Neuronal stem cell (in vitro differentiated cells): Measurements from ENCODE around the gene NOXRED1. TPM values are rescaled to one million over a fixed set of nuclear protein-coding genes. Genes with fewer than 3 reads are reported as not detected.

Source experiments
- DNase-seq: peaks from one replicate; pipeline ENCODE4 v3.0.0-alpha.2; 2013; ENCODE audit warnings: low spot score
- H2AFZ ChIP-seq: one replicate; pipeline ENCODE4 v1.6.1; 2013; ENCODE audit warnings: mild to moderate bottlenecking, low read length, inconsistent platforms
- H2AK5ac ChIP-seq: 2 replicates; pipeline ENCODE4 v1.6.1; 2013; ENCODE audit warnings: low read depth, mild to moderate bottlenecking, inconsistent platforms, low read length, moderate library complexity, mixed read lengths
- H2BK120ac ChIP-seq: 2 replicates; pipeline ENCODE4 v1.6.1; 2013; ENCODE audit warnings: low read depth, mild to moderate bottlenecking, inconsistent platforms, low read length, moderate library complexity, mixed read lengths
- H2BK12ac ChIP-seq: one replicate; pipeline ENCODE4 v1.6.1; 2013; ENCODE audit warnings: low read length, inconsistent platforms
- H2BK15ac ChIP-seq: 2 replicates; pipeline ENCODE4 v1.6.1; 2013; ENCODE audit warnings: mild to moderate bottlenecking, low read length, inconsistent platforms, mixed read lengths
- H2BK5ac ChIP-seq: one replicate; pipeline ENCODE4 v1.6.1; 2013; ENCODE audit warnings: inconsistent platforms, mild to moderate bottlenecking, low read length, moderate library complexity
- H3K14ac ChIP-seq: one replicate; pipeline ENCODE4 v1.6.1; 2013; ENCODE audit warnings: low read length, inconsistent platforms
- H3K18ac ChIP-seq: 2 replicates; pipeline ENCODE4 v1.6.1; 2013; ENCODE audit warnings: low read length, inconsistent platforms
- H3K23ac ChIP-seq: 2 replicates; pipeline ENCODE4 v1.6.1; 2013; ENCODE audit warnings: low read depth, mild to moderate bottlenecking, mixed read lengths, low read length, inconsistent platforms; ENCODE audit not compliant: poor library complexity
- H3K27ac ChIP-seq: replicated peaks from 3 replicates; pipeline ENCODE4 v1.5.1; 2013; ENCODE audit warnings: low read length, inconsistent platforms
- H3K27me3 ChIP-seq, 3 experiments: 2 replicates each; pipeline ENCODE4 v1.6.1; 2013; ENCODE audit warnings: low read length in 3 of 3, mild to moderate bottlenecking in 2 of 3, inconsistent platforms in 1 of 3, low read depth in 1 of 3, mixed read lengths in 1 of 3, moderate library complexity in 1 of 3; ENCODE audit not compliant: control insufficient read depth in 3 of 3, insufficient read depth in 3 of 3
- H3K36me3 ChIP-seq, 2 donors: replicated peaks in 1 of 2; 2 replicates each; pipeline ENCODE4 v1.6.1; 2013; ENCODE audit warnings: low read length in 2 of 2; ENCODE audit not compliant: control insufficient read depth in 2 of 2, insufficient read depth in 2 of 2
- H3K4ac ChIP-seq: 2 replicates; pipeline ENCODE4 v1.6.1; 2013; ENCODE audit warnings: inconsistent platforms, mild to moderate bottlenecking, low read length, moderate library complexity
- H3K4me1 ChIP-seq, 2 donors: 1 replicate in 1 of 2; 2 replicates in 1 of 2; pipeline ENCODE4 v1.6.1; 2013; ENCODE audit warnings: low read length in 2 of 2, low read depth in 1 of 2; ENCODE audit not compliant: control insufficient read depth in 2 of 2, insufficient read depth in 1 of 2
- H3K4me2 ChIP-seq: one replicate; pipeline ENCODE4 v1.6.1; 2013; ENCODE audit warnings: mild to moderate bottlenecking, low read length, inconsistent platforms; ENCODE audit not compliant: insufficient read depth, poor library complexity, severe bottlenecking
- H3K4me3 ChIP-seq, 2 donors: 2 replicates each; pipeline ENCODE4 v1.5.1; 2013; ENCODE audit warnings: low read length in 2 of 2, mild to moderate bottlenecking in 2 of 2, inconsistent platforms in 1 of 2, moderate library complexity in 1 of 2
- H3K79me1 ChIP-seq: one replicate; pipeline ENCODE4 v1.6.1; 2013; ENCODE audit warnings: low read depth, mild to moderate bottlenecking, inconsistent platforms, low read length, moderate library complexity
- H3K9ac ChIP-seq: one replicate; pipeline ENCODE4 v1.6.1; 2013; ENCODE audit warnings: mild to moderate bottlenecking, low read depth, low read length, inconsistent platforms; ENCODE audit not compliant: poor library complexity
- H3K9me3 ChIP-seq, 2 donors: replicated peaks in 1 of 2; 2 replicates each; pipeline versions ENCODE3 to v1.6.1; 2013; ENCODE audit warnings: low read length in 2 of 2, mild to moderate bottlenecking in 2 of 2, inconsistent platforms in 1 of 2, low read depth in 1 of 2, mixed read lengths in 1 of 2, moderate library complexity in 1 of 2; ENCODE audit not compliant: control insufficient read depth in 2 of 2, insufficient read depth in 1 of 2
- H4K8ac ChIP-seq: one replicate; pipeline ENCODE4 v1.6.1; 2013; ENCODE audit warnings: low read depth, mild to moderate bottlenecking, inconsistent platforms, low read length, moderate library complexity
- H4K91ac ChIP-seq: one replicate; pipeline ENCODE4 v1.6.1; 2013; ENCODE audit warnings: low read length, low read depth, mild to moderate bottlenecking, inconsistent platforms; ENCODE audit not compliant: poor library complexity
- WGBS, 2 donors: extraction: QIAGEN DNeasy Blood & Tissue Kit; methylation state at CpG; one replicate each; pipeline ENCODE4 v1.1.7; 2013; ENCODE audit warnings: missing lambda C conversion rate in 2 of 2, mixed read lengths in 1 of 2; ENCODE audit not compliant: insufficient read length in 2 of 2, insufficient replicate concordance in 1 of 2; ENCODE audit errors: extremely low coverage in 2 of 2; 5-methylcytosine and 5-hydroxymethylcytosine counted together
- polyA plus RNA-seq, 2 experiments: library from polyadenylated mRNA; stranded (reverse); fragments of 200-250 nt; gene quantifications; one replicate each; pipeline ENCODE4 v1.2.3, GENCODE V29; 2013

Gene NOXRED1
- polyA plus RNA-seq (2013, experiment 1 of 2) = 0.13 TPM
- 0.17 TPM for polyA plus RNA-seq (2013, experiment 2 of 2)

- Histone ChIP-seq H2BK5ac (no peak within 1 kb of the TSS), H2BK12ac (no peak within 1 kb of the TSS), H3K18ac (no peak within 1 kb of the TSS), H3K4me1 (no peaks in the 10 kb centered on the region), H3K14ac (no peak within 1 kb of the TSS), H2BK120ac (no peak within 1 kb of the TSS), H3K27ac (no peak within 1 kb of the TSS), H4K8ac (no peak within 1 kb of the TSS), H3K9ac (no peak within 1 kb of the TSS), H3K4me2 (no peak within 1 kb of the TSS), H3K4me3 (no peak within 1 kb of the TSS), H4K91ac (no peak within 1 kb of the TSS), H3K79me1 (no peaks in the 10 kb centered on the region), H3K36me3 (peaks cover 18 to 61% of the 10 kb centered on the region in 2 donors), H3K27me3 (no peaks in the 10 kb centered on the region), H3K4ac (no peak within 1 kb of the TSS), H2AFZ (no peak within 1 kb of the TSS), H3K9me3 (peaks cover 0 to 12% of the 10 kb centered on the region in 2 donors), H2AK5ac (no peak within 1 kb of the TSS), H2BK15ac (no peak within 1 kb of the TSS), H3K23ac (no peak within 1 kb of the TSS)
- DNase-seq = no peak
- no CpG with 5 or more reads among the region's 1 CpG for WGBS, 2 donors
Observed at GRCh38 chr14:77423423-77423822, at the start of gene NOXRED1. TSS of gene NOXRED1 (minus strand) at chr14:77423523. CDS start at chr14:77422889, 634 bp downstream.

- DNase-seq = no peak
- Histone ChIP-seq H3K4me1 (peaks cover 0 to 4% of the 10 kb centered on the region in 2 donors), H3K4ac (no peak overlapping the region), H3K79me1 (no peaks in the 10 kb centered on the region), H2BK120ac (no peak overlapping the region), H3K4me3 (no peak overlapping the region), H3K27me3 (peaks cover 0 to 13% (median 0%) of the 10 kb centered on the region in 3 experiments), H3K23ac (no peak overlapping the region), H3K4me2 (no peak overlapping the region), H3K9me3 (no peaks in the 10 kb centered on the region), H2AFZ (no peak overlapping the region), H2AK5ac (no peak overlapping the region), H2BK12ac (no peak overlapping the region), H4K8ac (no peak overlapping the region), H4K91ac (no peak overlapping the region), H3K18ac (no peak overlapping the region), H3K14ac (no peak overlapping the region), H3K27ac (no peak overlapping the region), H3K9ac (no peak overlapping the region), H2BK5ac (no peak overlapping the region), H2BK15ac (no peak overlapping the region), H3K36me3 (peaks cover 23 to 45% of the 10 kb centered on the region in 2 donors)
- no CpG with 5 or more reads among the region's 5 CpGs for WGBS, 2 donors
Observed at GRCh38 chr14:77470224-77470870, 47.0 kb upstream of the NOXRED1 start.

GRCh38 chr14:77469539-77469938, 46.2 kb upstream of the NOXRED1 start:
- H3K4me2 ChIP-seq = no peak overlapping the region
- peaks cover 0 to 9% (median 0%) of the 10 kb centered on the region in 3 experiments for H3K27me3 ChIP-seq
- H3K36me3 ChIP-seq = peaks cover 29 to 53% of the 10 kb centered on the region in 2 donors
- no peak overlapping the region for H3K18ac ChIP-seq
- peaks cover 0 to 4% of the 10 kb centered on the region in 2 donors for H3K4me1 ChIP-seq
- no peak overlapping the region for H3K14ac ChIP-seq
- H3K23ac ChIP-seq = no peak overlapping the region
- no peak overlapping the region for H4K91ac ChIP-seq
- no peak overlapping the region for H3K4ac ChIP-seq
- H3K27ac ChIP-seq = no peak overlapping the region
- no peak overlapping the region for H2BK12ac ChIP-seq
- H2AFZ ChIP-seq = no peak overlapping the region
- DNase-seq = no peak
- no peak overlapping the region for H4K8ac ChIP-seq
- no CpG with 5 or more reads among the region's 1 CpG for WGBS, 2 donors
- no peaks in the 10 kb centered on the region for H3K79me1 ChIP-seq
- no peak overlapping the region for H3K9ac ChIP-seq
- no peak overlapping the region for H2BK5ac ChIP-seq
- H2BK120ac ChIP-seq = no peak overlapping the region
- H2AK5ac ChIP-seq = no peak overlapping the region
- H3K9me3 ChIP-seq = no peaks in the 10 kb centered on the region
- no peak overlapping the region for H3K4me3 ChIP-seq
- H2BK15ac ChIP-seq = no peak overlapping the region

GRCh38 chr14:77469067-77469505, 45.8 kb upstream of the NOXRED1 start:
- Histone ChIP-seq H3K4me1 (peaks cover 0 to 4% of the 10 kb centered on the region in 2 donors), H3K18ac (no peak overlapping the region), H3K27ac (no peak overlapping the region)

More at GRCh38 chr14:77469067-77469505, 45.8 kb upstream of the NOXRED1 start:
- Histone ChIP-seq H2AK5ac (no peak overlapping the region), H2AFZ (no peak overlapping the region), H3K9me3 (no peaks in the 10 kb centered on the region), H3K23ac (no peak overlapping the region), H3K4me3 (peak overlapping the region in 1 of 2 donors; percentile 46), H2BK120ac (no peak overlapping the region), H3K9ac (no peak overlapping the region), H3K36me3 (peaks cover 32 to 57% of the 10 kb centered on the region in 2 donors), H2BK12ac (no peak overlapping the region), H3K4ac (no peak overlapping the region), H2BK5ac (no peak overlapping the region), H3K14ac (no peak overlapping the region), H4K91ac (no peak overlapping the region), H3K27me3 (peaks cover 0 to 6% (median 0%) of the 10 kb centered on the region in 3 experiments), H3K4me2 (no peak overlapping the region), H3K79me1 (no peaks in the 10 kb centered on the region), H2BK15ac (no peak overlapping the region), H4K8ac (no peak overlapping the region)
- no CpG with 5 or more reads among the region's 14 CpGs for WGBS, 2 donors
- no peak for DNase-seq
